ENCODE data around the gene SLC2A9.

DNA sequence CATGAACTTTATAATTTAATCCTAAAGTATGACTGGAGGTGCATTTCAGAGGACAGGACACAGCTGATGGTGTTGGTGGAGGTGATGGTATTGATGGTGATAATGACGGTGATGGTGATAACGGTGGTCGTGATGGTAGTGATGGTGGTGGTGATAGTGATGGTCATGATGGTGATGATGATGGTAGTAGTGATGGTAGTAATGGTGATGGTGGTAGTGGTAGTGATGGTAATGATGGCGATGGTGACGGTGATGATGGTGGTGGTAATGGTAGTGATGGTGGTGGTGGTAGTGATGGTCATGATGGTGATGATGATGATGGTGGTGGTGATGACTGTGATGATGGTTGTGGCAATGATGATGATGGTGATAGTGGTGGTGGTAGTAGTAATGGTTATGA is 40.4 kb downstream of the SLC2A9 start:
- TF ChIP-seq GATA2 (IDR thresholded peaks at IDR 0.05; ENCODE audit: low read depth, low read length) (no peak), GATA3 (IDR thresholded peaks at IDR 0.05; ENCODE audit: low read depth, low read length) (no peak)

Measured in SH-SY5Y (cell line).